K562 (cell line): Measurements from ENCODE around the gene PGPEP1. TPM values are rescaled to one million over a fixed set of nuclear protein-coding genes. Genes with fewer than 3 reads are reported as not detected.

Source experiments
- CCNT2 ChIP-seq: IDR thresholded peaks from 2 replicates; pipeline ENCODE4 v1.6.1; 2011; ENCODE audit warnings: borderline replicate concordance, low read depth, mild to moderate bottlenecking, moderate library complexity, mixed read lengths, low read length; ENCODE audit not compliant: insufficient read length; ENCODE audit errors: extremely low read depth
- ELF2 ChIP-seq: fragments of 250-450 bp; sonication (Bioruptor Pico); IDR thresholded peaks from 2 replicates; pipeline ENCODE4 v1.5.0; 2021; ENCODE audit warnings: mild to moderate bottlenecking
- GATA2 ChIP-seq: sonication (generic); formaldehyde crosslinking; IDR thresholded peaks from 2 replicates; pipeline ENCODE4 v1.4.0; 2020; ENCODE audit warnings: mild to moderate bottlenecking, missing genetic modification reagents
- GTF2E2 ChIP-seq: fragments of 200-800 bp; sonication (Bioruptor generic); IDR thresholded peaks from 2 replicates; pipeline ENCODE4 v1.6.1; 2016; ENCODE audit warnings: missing genetic modification characterization, missing compliant biosample characterization
- HSF4 ChIP-seq: fragments of 250-450 bp; sonication (Bioruptor Pico); IDR thresholded peaks from 2 replicates; pipeline ENCODE4 v2.1.2; 2022; ENCODE audit warnings: mild to moderate bottlenecking, moderate library complexity, borderline replicate concordance
- MAZ ChIP-seq, 2 experiments: fragments of 450-650 bp in 1 of 2; sonication (generic) in 1 of 2; formaldehyde crosslinking; IDR thresholded peaks in 1 of 2; conservative IDR thresholded peaks in 1 of 2; 2 replicates each; pipeline versions ENCODE4 v1.4.0 to v1.5.0; 2020; ENCODE audit warnings: mild to moderate bottlenecking in 1 of 2, missing genetic modification reagents in 1 of 2
- MYC ChIP-seq, 2 experiments: fragments of 250-450 bp in 1 of 2; sonication (Bioruptor Pico) in 1 of 2; IDR thresholded peaks; 2 replicates each; pipeline versions ENCODE4 v1.5.1 to v1.6.1; 2012 to 2021; ENCODE audit warnings: low read depth in 2 of 2, borderline replicate concordance in 1 of 2, improper control_type of control experiment in 1 of 2, low read length in 1 of 2, mild to moderate bottlenecking in 1 of 2, moderate library complexity in 1 of 2
- NCOR1 ChIP-seq: fragments of 450-650 bp; IDR thresholded peaks from 2 replicates; pipeline ENCODE4 v1.6.1; 2016; ENCODE audit warnings: mild to moderate bottlenecking, moderate library complexity
- RBM22 ChIP-seq: fragments of 200-400 bp; formaldehyde crosslinking; IDR thresholded peaks from 2 replicates; pipeline ENCODE4 v1.6.1; 2018; ENCODE audit warnings: low read length, low read depth; ENCODE audit not compliant: poor library complexity, severe bottlenecking
- XRCC5 ChIP-seq: fragments of 200-400 bp; formaldehyde crosslinking; IDR thresholded peaks from 2 replicates; pipeline ENCODE4 v1.6.1; 2017; ENCODE audit warnings: low read depth, mild to moderate bottlenecking, low read length
- YBX1 ChIP-seq: fragments of 450-650 bp; IDR thresholded peaks from 2 replicates; pipeline ENCODE4 v1.7.1; 2016; ENCODE audit warnings: mild to moderate bottlenecking
- ZC3H11A ChIP-seq: IDR thresholded peaks from 2 replicates; pipeline ENCODE4 v1.6.1; 2012; ENCODE audit warnings: low read depth, low read length, improper control_type of control experiment
- ZNF121 ChIP-seq: sonication (generic); formaldehyde crosslinking; conservative IDR thresholded peaks from 2 replicates; pipeline ENCODE4 v1.8.0; 2022; ENCODE audit warnings: missing genetic modification reagents
- ZNF282 ChIP-seq: sonication (generic); formaldehyde crosslinking; IDR thresholded peaks from 2 replicates; pipeline ENCODE4 v1.8.1; 2023; ENCODE audit warnings: missing genetic modification reagents
- ZNF3 ChIP-seq: fragments of 250-450 bp; sonication (Bioruptor Pico); IDR thresholded peaks from 2 replicates; pipeline ENCODE4 v1.5.0; 2021; ENCODE audit warnings: mild to moderate bottlenecking, moderate library complexity
- ZNF584 ChIP-seq: fragments of 200-800 bp; sonication (Bioruptor generic); IDR thresholded peaks from 2 replicates; pipeline ENCODE4 v1.6.1; 2016; ENCODE audit warnings: low read depth, mild to moderate bottlenecking, missing genetic modification characterization, missing compliant biosample characterization
- polyA plus RNA-seq, 8 experiments: library from polyadenylated mRNA; depleted of rRNA in 4 of 8; stranded (reverse) in 5 of 8; unstranded in 3 of 8; fragments of >200 nt; fragmentation: Nextera tagmentation in 2 of 8; fragmentation: Illumina TruSeq in 1 of 8; extraction: Ambion mirVana in 2 of 8; extraction: Trizol in 1 of 8; gene quantifications; 2 replicates each; pipeline versions ENCODE4 v1.2.1 to v1.2.3, GENCODE V29; 2011 to 2014; ENCODE audit warnings: inconsistent platforms in 1 of 8, missing spikeins in 1 of 8
- total RNA-seq, 7 experiments: library from RNA; depleted of rRNA in 6 of 7; stranded (reverse); fragments of >200 nt in 6 of 7; fragmentation: Illumina TruSeq in 2 of 7; extraction: Trizol in 2 of 7; gene quantifications; 2 replicates each; pipeline versions ENCODE4 v1.2.1 to v1.2.3, GENCODE V29; 2011 to 2021; ENCODE audit warnings: low replicate concordance in 1 of 7
- TF ChIP-seq, protein P1 (sequence below), 2 experiments: fragments of 450-650 bp; IDR thresholded peaks; 2 replicates each; pipeline ENCODE4 v1.6.1; 2018; ENCODE audit warnings: mild to moderate bottlenecking in 2 of 2, low read depth in 1 of 2; ENCODE audit not compliant: partially characterized antibody in 2 of 2
- TF ChIP-seq, protein P2 (sequence below), 2 experiments: fragments of 450-650 bp; conservative IDR thresholded peaks; 2 replicates each; pipeline ENCODE4 v1.6.1; 2017; ENCODE audit warnings: mild to moderate bottlenecking in 2 of 2, moderate library complexity in 2 of 2
- TF ChIP-seq, protein P3 (sequence below): sonication (generic); formaldehyde crosslinking; IDR thresholded peaks from 2 replicates; pipeline ENCODE4 v1.9.0; 2022; ENCODE audit warnings: mild to moderate bottlenecking, missing genetic modification reagents
- TF ChIP-seq, protein P4 (sequence below): fragments of 450-650 bp; formaldehyde crosslinking; IDR thresholded peaks from 2 replicates; pipeline ENCODE4 v1.4.0; 2022; ENCODE audit warnings: missing genetic modification characterization

Gene PGPEP1
- total and polyA plus RNA-seq, 9 of the 15 experiments (the other 6 are each of a cell fraction or from before 2014, with no cell fraction given): 10.0 to 69.6 (median 33.5) TPM

DNA sequence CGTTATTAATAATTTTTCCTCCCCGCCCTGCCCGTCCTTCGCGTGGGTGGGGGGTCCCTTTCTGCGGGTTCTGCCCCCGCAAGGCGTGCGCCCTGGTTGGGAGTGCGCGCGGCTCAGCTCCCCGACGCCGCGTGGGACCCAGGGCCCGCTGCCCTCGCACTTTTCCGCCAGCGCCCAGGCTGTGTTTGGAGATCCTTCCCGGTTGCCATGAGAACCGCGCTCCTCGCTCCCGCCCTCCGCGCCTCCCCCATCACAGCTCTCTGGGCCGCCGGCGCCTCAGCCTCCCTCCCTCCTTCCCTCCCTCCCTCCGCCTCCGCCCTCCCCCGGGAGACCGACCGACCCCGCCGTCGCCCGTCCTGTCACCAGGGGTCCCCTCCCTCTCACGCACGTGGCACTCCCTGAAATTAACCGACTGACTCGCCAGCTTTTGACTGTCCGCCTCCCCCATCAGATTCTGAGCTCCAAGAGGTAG, 76.4 kb downstream of the PGPEP1 start (continued):
- TF ChIP-seq, protein P1, sequence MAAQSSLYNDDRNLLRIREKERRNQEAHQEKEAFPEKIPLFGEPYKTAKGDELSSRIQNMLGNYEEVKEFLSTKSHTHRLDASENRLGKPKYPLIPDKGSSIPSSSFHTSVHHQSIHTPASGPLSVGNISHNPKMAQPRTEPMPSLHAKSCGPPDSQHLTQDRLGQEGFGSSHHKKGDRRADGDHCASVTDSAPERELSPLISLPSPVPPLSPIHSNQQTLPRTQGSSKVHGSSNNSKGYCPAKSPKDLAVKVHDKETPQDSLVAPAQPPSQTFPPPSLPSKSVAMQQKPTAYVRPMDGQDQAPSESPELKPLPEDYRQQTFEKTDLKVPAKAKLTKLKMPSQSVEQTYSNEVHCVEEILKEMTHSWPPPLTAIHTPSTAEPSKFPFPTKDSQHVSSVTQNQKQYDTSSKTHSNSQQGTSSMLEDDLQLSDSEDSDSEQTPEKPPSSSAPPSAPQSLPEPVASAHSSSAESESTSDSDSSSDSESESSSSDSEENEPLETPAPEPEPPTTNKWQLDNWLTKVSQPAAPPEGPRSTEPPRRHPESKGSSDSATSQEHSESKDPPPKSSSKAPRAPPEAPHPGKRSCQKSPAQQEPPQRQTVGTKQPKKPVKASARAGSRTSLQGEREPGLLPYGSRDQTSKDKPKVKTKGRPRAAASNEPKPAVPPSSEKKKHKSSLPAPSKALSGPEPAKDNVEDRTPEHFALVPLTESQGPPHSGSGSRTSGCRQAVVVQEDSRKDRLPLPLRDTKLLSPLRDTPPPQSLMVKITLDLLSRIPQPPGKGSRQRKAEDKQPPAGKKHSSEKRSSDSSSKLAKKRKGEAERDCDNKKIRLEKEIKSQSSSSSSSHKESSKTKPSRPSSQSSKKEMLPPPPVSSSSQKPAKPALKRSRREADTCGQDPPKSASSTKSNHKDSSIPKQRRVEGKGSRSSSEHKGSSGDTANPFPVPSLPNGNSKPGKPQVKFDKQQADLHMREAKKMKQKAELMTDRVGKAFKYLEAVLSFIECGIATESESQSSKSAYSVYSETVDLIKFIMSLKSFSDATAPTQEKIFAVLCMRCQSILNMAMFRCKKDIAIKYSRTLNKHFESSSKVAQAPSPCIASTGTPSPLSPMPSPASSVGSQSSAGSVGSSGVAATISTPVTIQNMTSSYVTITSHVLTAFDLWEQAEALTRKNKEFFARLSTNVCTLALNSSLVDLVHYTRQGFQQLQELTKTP (IDR thresholded peaks at IDR 0.05; ENCODE audit: low read depth in 1 of 2, partially characterized antibody in 2 of 2): peak in 1 of 2 experiments; percentile 14
- peak; percentile 36; the same call in 1 of the 2 replicates for TF ChIP-seq NCOR1
- peak; percentile 88 for TF ChIP-seq MYC (IDR thresholded peaks at IDR 0.05; ENCODE audit: low read depth, low read length)
- TF ChIP-seq MYC (CRISPR knock-in tag; IDR thresholded peaks at IDR 0.05; ENCODE audit: borderline replicate concordance, low read depth): no peak
- TF ChIP-seq ZC3H11A: no peak
- no peak for TF ChIP-seq GATA2 (CRISPR knock-in tag)
- 0 out of 2 replicates have a peak, but pooled peaks have one; percentile 34 for TF ChIP-seq ZNF584
- TF ChIP-seq, protein P2, sequence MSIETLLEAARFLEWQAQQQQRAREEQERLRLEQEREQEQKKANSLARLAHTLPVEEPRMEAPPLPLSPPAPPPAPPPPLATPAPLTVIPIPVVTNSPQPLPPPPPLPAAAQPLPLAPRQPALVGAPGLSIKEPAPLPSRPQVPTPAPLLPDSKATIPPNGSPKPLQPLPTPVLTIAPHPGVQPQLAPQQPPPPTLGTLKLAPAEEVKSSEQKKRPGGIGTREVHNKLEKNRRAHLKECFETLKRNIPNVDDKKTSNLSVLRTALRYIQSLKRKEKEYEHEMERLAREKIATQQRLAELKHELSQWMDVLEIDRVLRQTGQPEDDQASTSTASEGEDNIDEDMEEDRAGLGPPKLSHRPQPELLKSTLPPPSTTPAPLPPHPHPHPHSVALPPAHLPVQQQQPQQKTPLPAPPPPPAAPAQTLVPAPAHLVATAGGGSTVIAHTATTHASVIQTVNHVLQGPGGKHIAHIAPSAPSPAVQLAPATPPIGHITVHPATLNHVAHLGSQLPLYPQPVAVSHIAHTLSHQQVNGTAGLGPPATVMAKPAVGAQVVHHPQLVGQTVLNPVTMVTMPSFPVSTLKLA (conservative IDR thresholded peaks at IDR 0.05): peak; percentile 86 to 88
- no peak for TF ChIP-seq ZNF282 (CRISPR knock-in tag)
- TF ChIP-seq ZNF121 (CRISPR knock-in tag): no peak
- TF ChIP-seq ELF2: no peak
- TF ChIP-seq MAZ (CRISPR knock-in tag; conservative IDR thresholded peaks at IDR 0.05 in 1 of 2, IDR thresholded peaks at IDR 0.05 in 1 of 2): peak in 1 of 2 experiments; percentile 57; a peak in 2 of 4 replicates
- TF ChIP-seq RBM22: peak; percentile 86
- peak; percentile 62 for TF ChIP-seq CCNT2
- TF ChIP-seq, protein P3, sequence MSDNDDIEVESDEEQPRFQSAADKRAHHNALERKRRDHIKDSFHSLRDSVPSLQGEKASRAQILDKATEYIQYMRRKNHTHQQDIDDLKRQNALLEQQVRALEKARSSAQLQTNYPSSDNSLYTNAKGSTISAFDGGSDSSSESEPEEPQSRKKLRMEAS (CRISPR knock-in tag): peak; percentile 63; the same call in 1 of the 2 replicates
- TF ChIP-seq HSF4 (CRISPR knock-in tag): no peak
- TF ChIP-seq, protein P4, sequence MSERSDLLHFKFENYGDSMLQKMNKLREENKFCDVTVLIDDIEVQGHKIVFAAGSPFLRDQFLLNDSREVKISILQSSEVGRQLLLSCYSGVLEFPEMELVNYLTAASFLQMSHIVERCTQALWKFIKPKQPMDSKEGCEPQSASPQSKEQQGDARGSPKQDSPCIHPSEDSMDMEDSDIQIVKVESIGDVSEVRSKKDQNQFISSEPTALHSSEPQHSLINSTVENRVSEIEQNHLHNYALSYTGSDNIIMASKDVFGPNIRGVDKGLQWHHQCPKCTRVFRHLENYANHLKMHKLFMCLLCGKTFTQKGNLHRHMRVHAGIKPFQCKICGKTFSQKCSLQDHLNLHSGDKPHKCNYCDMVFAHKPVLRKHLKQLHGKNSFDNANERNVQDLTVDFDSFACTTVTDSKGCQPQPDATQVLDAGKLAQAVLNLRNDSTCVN (CRISPR knock-in tag): no peak
- TF ChIP-seq ZNF3 (CRISPR knock-in tag): no peak
- no peak for TF ChIP-seq YBX1
- TF ChIP-seq GTF2E2 (tag): no peak
- no peak for TF ChIP-seq XRCC5
